ENCODE measurements around the gene HIPK2. TPM values are rescaled to one million over a fixed set of nuclear protein-coding genes. Genes with fewer than 3 reads are reported as not detected.

The HIPK2 gene
- total RNA-seq, 1 experiment from 2014 or later = 35.2 TPM

DNA sequence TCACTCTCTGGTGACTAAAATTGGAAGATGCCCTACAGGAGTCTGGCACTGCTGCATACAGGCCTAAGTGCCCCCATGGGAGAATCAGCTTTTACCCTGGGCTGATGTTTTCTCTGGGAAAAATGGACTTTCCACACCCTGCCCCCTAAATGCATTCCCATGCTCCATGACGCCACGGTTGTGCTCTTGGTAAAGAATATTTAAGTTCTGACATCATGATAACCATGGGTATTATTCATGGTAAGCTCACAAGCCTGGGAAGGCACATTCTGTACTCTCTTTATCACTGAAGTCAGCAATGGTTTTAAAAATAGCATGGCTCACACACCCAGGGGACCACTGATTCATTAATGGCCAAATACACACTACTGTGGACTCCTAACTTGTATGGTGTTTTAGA is 43.4 kb downstream of the HIPK2 start:
- BruUV-seq (replicated peaks) = no TSS peak

GRCh38 chr7:139733751-139734150 is 44.0 kb downstream of the HIPK2 start:
- ChIA-PET POLR2A (ENCODE audit: unreplicated experiment) (no interaction called here), CTCF (interaction anchor here (0.7 kb wide), 1 partner anchor 31 kb away, joined by 4 read pairs; no protein-coding TSS in a partner anchor)
- no peaks in the 10 kb centered on the region for H3K9me2 ChIP-seq (ENCODE audit: insufficient read depth)
- H3K27me3 ChIP-seq (ENCODE audit: insufficient read depth, low read depth) = no peaks in the 10 kb centered on the region
- H3K9me3 ChIP-seq (ENCODE audit: insufficient read depth, low read depth) = no peaks in the 10 kb centered on the region; the same call in 1 of the 2 replicates
- H3K4me3 ChIP-seq = no peak overlapping the region
- TF ChIP-seq CTCF (conservative IDR thresholded peaks at IDR 0.05) (no peak), EZH2 (IDR thresholded peaks at IDR 0.05; ENCODE audit: low read depth) (no peak)
- H3K36me3 ChIP-seq (ENCODE audit: low read depth) = no peaks in the 10 kb centered on the region
- no peak for DNase-seq
- H3K4me1 ChIP-seq (replicated peaks; ENCODE audit: insufficient read depth) = peaks cover 15% of the 10 kb centered on the region
- no peak overlapping the region for H3K27ac ChIP-seq
- H3F3A ChIP-seq (ENCODE audit: insufficient read depth, low read depth) = peaks cover 6% of the 10 kb centered on the region; the same call in 1 of the 2 replicates
- H3K4me2 ChIP-seq = no peak overlapping the region
- BruUV-seq (replicated peaks) = no TSS peak
- no peaks in the 10 kb centered on the region; the same call in 1 of the 2 replicates for H4K20me1 ChIP-seq (ENCODE audit: insufficient read depth)
- H2AFZ ChIP-seq = no peak overlapping the region
- intact Hi-C loops (cut with micrococcal nuclease; ENCODE audit: unreplicated experiment) = loop anchor here (2.0 kb wide), 1 partner anchor 37 kb away; no protein-coding TSS in a partner anchor
- H3K79me2 ChIP-seq (ENCODE audit: low read depth) = peaks cover 17% of the 10 kb centered on the region

More for the DNA sequence above, 43.4 kb downstream of the HIPK2 start:
- H3K79me2 ChIP-seq (ENCODE audit: low read depth) = peaks cover 17% of the 10 kb centered on the region
- no peaks in the 10 kb centered on the region for H3K27me3 ChIP-seq (ENCODE audit: insufficient read depth, low read depth)
- H2AFZ ChIP-seq = no peak overlapping the region
- intact Hi-C loops (cut with micrococcal nuclease; ENCODE audit: unreplicated experiment) = no loop called here
- no peaks in the 10 kb centered on the region; the same call in 1 of the 2 replicates for H3K9me3 ChIP-seq (ENCODE audit: insufficient read depth, low read depth)
- H3K27ac ChIP-seq = no peak overlapping the region
- no peak for DNase-seq
- ChIA-PET CTCF (no interaction called here), POLR2A (ENCODE audit: unreplicated experiment) (no interaction called here)
- H3K4me2 ChIP-seq = no peak overlapping the region
- no peaks in the 10 kb centered on the region for H3K9me2 ChIP-seq (ENCODE audit: insufficient read depth)
- no peak overlapping the region for H3K4me3 ChIP-seq
- peaks cover 6% of the 10 kb centered on the region; the same call in 1 of the 2 replicates for H3F3A ChIP-seq (ENCODE audit: insufficient read depth, low read depth)
- H3K36me3 ChIP-seq (ENCODE audit: low read depth) = no peaks in the 10 kb centered on the region
- TF ChIP-seq EZH2 (IDR thresholded peaks at IDR 0.05; ENCODE audit: low read depth) (no peak), CTCF (conservative IDR thresholded peaks at IDR 0.05) (no peak)
- H4K20me1 ChIP-seq (ENCODE audit: insufficient read depth) = no peaks in the 10 kb centered on the region; the same call in 1 of the 2 replicates
- peaks cover 15% of the 10 kb centered on the region for H3K4me1 ChIP-seq (replicated peaks; ENCODE audit: insufficient read depth)

- TF ChIP-seq EZH2 (IDR thresholded peaks at IDR 0.05; ENCODE audit: low read depth) (no peak), CTCF (conservative IDR thresholded peaks at IDR 0.05) (no peak)
- intact Hi-C loops (cut with micrococcal nuclease; ENCODE audit: unreplicated experiment) = loop anchor here (2.0 kb wide), 1 partner anchor 38 kb away; no protein-coding TSS in a partner anchor
- peak overlapping the region; percentile 76 for H3K4me2 ChIP-seq
Observed at GRCh38 chr7:139732471-139733167, 45.2 kb downstream of the HIPK2 start.

More at GRCh38 chr7:139732471-139733167, 45.2 kb downstream of the HIPK2 start:
- Histone ChIP-seq H2AFZ (no peak overlapping the region), H3K4me3 (peak overlapping the region; percentile 36; the same call in 1 of the 2 replicates), H3K4me1 (replicated peaks; ENCODE audit: insufficient read depth) (peaks cover 15% of the 10 kb centered on the region), H3K27ac (no peak overlapping the region), H3F3A (ENCODE audit: insufficient read depth, low read depth) (peaks cover 6% of the 10 kb centered on the region; the same call in 1 of the 2 replicates), H3K9me2 (ENCODE audit: insufficient read depth) (no peaks in the 10 kb centered on the region), H4K20me1 (ENCODE audit: insufficient read depth) (no peaks in the 10 kb centered on the region), H3K36me3 (ENCODE audit: low read depth) (no peaks in the 10 kb centered on the region), H3K9me3 (ENCODE audit: insufficient read depth, low read depth) (no peaks in the 10 kb centered on the region; the same call in 1 of the 2 replicates), H3K27me3 (ENCODE audit: insufficient read depth, low read depth) (no peaks in the 10 kb centered on the region), H3K79me2 (ENCODE audit: low read depth) (peaks cover 17% of the 10 kb centered on the region)
- CTCF ChIA-PET = no interaction called here
- POLR2A ChIA-PET (ENCODE audit: unreplicated experiment) = interaction anchor here (0.6 kb wide), 1 partner anchor 798 kb away, joined by 5 read pairs; no protein-coding TSS in a partner anchor
- no TSS peak for BruUV-seq (replicated peaks)
- no peak for DNase-seq
